IPS-18c (cell line): ENCODE results near the gene IRF8.

Experiments
- H3K4me3 ChIP-seq: 2 replicates; pipeline ENCODE4 v1.7.0; 2013; ENCODE audit warnings: low read depth, mild to moderate bottlenecking, low read length, moderate library complexity; ENCODE audit not compliant: insufficient read depth
- H3K9me3 ChIP-seq: one replicate; pipeline ENCODE4 v1.6.1; 2013; ENCODE audit warnings: mild to moderate bottlenecking, low read length, moderate library complexity; ENCODE audit not compliant: control insufficient read depth, insufficient read depth

The IRF8 gene

GRCh38 chr16:85917012-85917411, 18.1 kb downstream of the IRF8 start:
- no peaks in the 10 kb centered on the region for H3K9me3 ChIP-seq

DNA sequence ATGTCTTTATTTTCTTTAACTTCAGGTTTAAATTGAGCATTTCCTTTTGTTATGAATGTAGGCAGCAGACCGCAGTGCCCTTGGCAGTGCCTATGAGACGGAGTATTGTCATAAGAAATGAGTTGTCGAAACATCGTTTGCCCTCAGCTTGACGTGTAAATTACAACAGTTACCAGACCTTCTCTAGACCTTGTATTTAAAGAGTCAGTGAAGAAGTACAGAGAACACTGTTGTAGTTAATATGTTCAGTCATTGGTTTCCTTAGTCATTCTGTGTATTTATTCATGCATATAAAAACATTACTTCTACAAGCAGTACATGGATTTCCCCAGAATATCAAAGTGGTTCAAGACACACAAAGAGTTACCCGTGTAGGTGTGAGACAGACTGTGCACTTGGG, 19.0 kb downstream of the IRF8 start:
- H3K4me3 ChIP-seq = no peak overlapping the region
- H3K9me3 ChIP-seq = no peaks in the 10 kb centered on the region

More at GRCh38 chr16:85917012-85917411, 18.1 kb downstream of the IRF8 start:
- no peak overlapping the region for H3K4me3 ChIP-seq

DNA sequence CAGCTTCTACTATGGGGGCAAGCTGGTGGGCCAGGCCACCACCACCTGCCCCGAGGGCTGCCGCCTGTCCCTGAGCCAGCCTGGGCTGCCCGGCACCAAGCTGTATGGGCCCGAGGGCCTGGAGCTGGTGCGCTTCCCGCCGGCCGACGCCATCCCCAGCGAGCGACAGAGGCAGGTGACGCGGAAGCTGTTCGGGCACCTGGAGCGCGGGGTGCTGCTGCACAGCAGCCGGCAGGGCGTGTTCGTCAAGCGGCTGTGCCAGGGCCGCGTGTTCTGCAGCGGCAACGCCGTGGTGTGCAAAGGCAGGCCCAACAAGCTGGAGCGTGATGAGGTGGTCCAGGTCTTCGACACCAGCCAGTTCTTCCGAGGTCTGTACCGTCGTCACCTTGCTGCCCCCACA, 19.5 kb downstream of the IRF8 start:
- H3K4me3 ChIP-seq = no peak overlapping the region
- no peaks in the 10 kb centered on the region for H3K9me3 ChIP-seq

GRCh38 chr16:85919271-85920267, 20.6 kb downstream of the IRF8 start:
- no peaks in the 10 kb centered on the region for H3K9me3 ChIP-seq
- H3K4me3 ChIP-seq = no peak overlapping the region

GRCh38 chr16:85921026-85921425, 22.1 kb downstream of the IRF8 start:
- H3K9me3 ChIP-seq = no peaks in the 10 kb centered on the region
- H3K4me3 ChIP-seq = no peak overlapping the region

DNA sequence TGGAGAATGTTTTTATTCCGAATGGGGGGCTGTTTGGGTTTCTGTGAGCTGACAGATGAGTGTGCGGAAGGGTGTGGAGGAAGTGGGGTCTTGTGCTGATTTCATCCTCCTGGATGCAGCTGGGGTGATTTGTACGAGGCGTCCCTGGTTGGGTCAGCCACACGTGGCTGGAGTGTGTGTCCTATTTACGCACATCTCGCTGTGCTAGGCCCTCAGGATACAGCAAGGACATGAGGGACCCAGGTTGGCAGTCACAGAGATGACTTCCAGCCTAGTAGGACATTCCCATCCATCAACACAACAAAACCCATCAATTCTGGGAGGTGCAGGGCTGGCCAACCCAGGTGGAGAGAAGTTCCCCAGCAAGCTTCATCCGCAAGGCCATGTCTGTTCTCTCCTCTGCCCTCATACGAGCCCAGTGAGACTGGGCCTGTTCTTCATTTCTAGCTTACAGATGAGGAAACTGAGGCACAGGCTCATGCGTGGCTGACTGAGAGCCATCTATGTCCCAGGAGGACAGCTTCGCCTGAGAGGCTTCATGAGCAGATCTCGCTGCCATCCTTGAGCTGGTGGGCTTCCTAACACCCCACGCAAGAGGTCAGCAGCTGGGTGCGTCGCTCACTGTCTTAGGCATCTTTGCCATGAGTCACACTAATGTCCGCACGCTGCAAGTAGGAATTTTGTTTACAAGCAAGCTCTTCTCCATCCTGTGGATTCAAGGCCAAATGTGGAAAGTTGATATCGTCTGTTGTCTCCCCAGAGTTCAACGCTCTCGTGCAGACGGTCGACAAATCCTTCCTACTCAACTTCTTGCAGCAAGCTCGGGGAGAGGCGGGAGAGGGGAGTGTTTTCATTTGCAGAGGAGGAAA, 24.4 kb downstream of the IRF8 start:
- Histone ChIP-seq H3K9me3 (no peaks in the 10 kb centered on the region), H3K4me3 (no peak overlapping the region)

- H3K9me3 ChIP-seq = no peaks in the 10 kb centered on the region
- no peak overlapping the region for H3K4me3 ChIP-seq
Measured at GRCh38 chr16:85924675-85925074, 25.7 kb downstream of the IRF8 start.

DNA sequence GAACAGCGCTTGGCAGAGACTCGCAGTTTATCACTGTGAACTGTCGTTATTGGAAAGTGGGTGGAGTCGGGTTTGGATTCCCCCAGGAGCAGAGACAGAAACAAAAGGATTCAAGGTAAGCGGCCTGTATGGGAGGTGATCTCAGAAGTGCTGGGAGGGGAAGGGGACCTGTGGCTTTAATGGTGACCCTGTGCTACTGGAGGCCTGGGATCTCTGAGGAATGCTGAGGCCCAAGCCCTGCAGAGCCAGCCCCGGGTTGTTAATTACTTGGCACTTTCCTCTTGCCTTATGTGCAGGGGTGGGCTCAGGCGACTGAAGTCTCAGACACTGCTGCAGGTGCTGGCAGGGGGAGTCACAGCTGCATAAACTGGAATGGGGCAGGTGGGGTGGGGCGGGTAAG, 27.4 kb downstream of the IRF8 start:
- Histone ChIP-seq H3K9me3 (no peaks in the 10 kb centered on the region), H3K4me3 (no peak overlapping the region)

DNA sequence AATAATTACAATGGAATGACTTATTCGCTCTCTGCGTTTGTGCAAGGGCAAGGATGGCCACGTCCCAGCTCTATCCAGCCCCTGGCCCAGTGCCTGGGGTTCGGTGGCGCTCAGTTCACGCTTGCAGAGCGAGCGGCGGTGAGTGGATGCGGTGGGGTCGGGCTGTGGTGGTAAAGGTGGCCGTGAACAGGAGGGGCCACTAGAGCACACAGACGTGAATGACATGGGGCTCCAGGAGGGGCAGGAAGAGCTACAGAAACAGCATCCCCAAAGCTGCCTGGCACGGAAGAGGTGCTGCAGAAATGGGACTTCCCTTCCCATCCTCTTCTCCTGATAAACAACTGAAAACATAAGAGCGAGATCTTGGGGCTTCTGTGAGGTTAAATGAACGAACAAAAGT, 28.4 kb downstream of the IRF8 start:
- H3K4me3 ChIP-seq = no peak overlapping the region
- no peaks in the 10 kb centered on the region for H3K9me3 ChIP-seq

GRCh38 chr16:85927959-85928358, 29.0 kb downstream of the IRF8 start:
- H3K4me3 ChIP-seq = no peak overlapping the region
- H3K9me3 ChIP-seq = no peaks in the 10 kb centered on the region

DNA sequence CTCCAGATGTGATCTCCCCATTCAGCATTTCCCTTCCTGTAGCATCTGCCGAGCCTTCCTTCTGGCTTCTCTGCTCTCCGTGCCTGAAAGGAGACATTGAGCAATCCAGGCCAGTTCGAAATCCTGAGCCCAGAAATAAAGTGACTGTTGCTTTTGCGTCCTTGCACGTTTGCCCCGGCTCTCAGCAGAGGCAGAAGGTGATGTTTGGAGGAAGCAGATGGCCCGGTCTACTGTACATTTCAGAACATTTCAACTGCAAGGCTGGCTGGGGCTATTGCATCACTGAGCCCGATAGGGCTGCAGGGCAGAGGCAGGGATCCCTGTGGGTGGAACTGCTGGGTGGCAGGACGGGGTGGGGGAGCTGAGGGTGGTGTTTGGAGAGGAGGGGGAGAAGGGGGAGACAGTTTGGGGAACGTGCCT, 29.4 kb downstream of the IRF8 start:
- H3K9me3 ChIP-seq = no peaks in the 10 kb centered on the region
- no peak overlapping the region for H3K4me3 ChIP-seq

GRCh38 chr16:85929259-85929721, 30.3 kb downstream of the IRF8 start:
- H3K4me3 ChIP-seq = no peak overlapping the region
- H3K9me3 ChIP-seq = no peaks in the 10 kb centered on the region

DNA sequence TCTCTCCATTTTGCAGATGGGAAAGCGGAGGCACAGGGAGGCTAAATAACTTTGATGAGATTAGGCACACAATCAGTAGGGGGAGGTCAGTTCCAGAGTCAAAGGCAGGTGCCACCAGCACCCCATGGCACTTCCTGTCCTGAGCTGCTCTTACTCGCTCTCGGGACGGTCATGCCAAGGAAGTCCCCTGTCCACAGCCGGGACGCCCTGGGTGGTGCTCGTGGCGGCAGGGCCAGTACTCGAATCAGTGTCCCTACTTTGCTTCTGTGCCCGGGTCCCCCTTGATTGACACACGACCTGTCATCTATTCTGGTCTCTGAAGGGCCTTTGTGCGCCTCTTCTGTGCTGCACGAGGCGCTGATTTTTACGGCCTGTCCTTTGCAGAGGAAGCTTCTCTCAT, 31.3 kb downstream of the IRF8 start:
- H3K9me3 ChIP-seq = no peaks in the 10 kb centered on the region
- no peak overlapping the region for H3K4me3 ChIP-seq

DNA sequence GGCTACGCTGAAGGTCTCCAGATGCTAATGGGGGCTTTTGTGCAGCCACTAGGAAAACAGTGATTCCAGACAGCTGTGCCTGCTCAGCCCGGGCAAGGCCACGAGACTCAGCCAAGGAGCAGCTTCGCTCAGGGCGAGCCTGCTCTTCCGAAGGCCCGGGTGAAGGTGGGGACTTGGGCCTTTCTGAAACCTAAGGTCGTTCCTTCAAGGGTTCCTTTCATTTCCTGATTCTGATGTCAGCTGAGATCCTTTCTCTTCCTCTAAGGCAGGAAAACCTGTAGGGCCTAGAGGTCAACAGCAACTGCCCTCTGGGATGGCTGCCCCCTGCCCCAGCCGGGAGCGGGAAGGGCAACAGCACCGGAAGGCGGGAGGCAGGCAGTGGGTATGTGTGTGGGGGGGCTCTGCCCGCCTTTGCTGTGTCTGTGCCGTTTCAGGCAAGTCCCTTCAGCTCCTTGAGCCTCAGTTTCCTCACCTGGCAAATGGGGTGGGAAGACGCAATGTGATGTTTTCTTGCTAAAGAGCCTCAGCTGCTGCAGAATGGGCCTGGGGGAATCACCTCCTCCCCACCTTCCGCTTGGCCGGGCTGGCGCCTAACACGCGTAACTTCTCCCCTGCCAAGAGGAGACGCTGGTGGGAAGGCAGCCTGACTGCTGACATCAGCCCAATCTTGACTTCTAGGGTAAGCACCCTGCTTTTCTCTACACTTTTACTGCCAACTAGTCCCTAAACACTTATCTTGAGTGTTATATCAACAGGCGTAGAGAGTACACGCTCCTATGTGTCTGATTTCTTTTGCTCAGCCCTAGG, 32.8 kb downstream of the IRF8 start:
- Histone ChIP-seq H3K4me3 (no peak overlapping the region), H3K9me3 (no peaks in the 10 kb centered on the region)

- Histone ChIP-seq H3K4me3 (no peak overlapping the region), H3K9me3 (no peaks in the 10 kb centered on the region)
Measured at GRCh38 chr16:85934210-85934609, 35.2 kb downstream of the IRF8 start.

GRCh38 chr16:85935391-85935973, 36.5 kb downstream of the IRF8 start:
- Histone ChIP-seq H3K4me3 (no peak overlapping the region), H3K9me3 (no peaks in the 10 kb centered on the region)
